HCT116 (cell line): Measurements from ENCODE around the gene OST4. TPM values are rescaled to one million over a fixed set of nuclear protein-coding genes. Genes with fewer than 3 reads are reported as not detected.

Source experiments
- ATAC-seq: fragments of 200-7000 bp; cut with Tn5 transposase; 2 replicates; pipeline ENCODE4 v1.9.1; 2020; ENCODE audit warnings: mild to moderate bottlenecking, moderate library complexity
- BruUV-seq: library from RNA; stranded (reverse); fragments of 400-500 nt; replicated peaks from 2 replicates; lab custom pipeline; 2021; lab: Mats Ljungman, UMichigan
- CTCF ChIA-PET: fragments of 300-600 bp; sonication (Branson Sonifier 250); formaldehyde crosslinking; loops from one replicate; lab custom pipeline; 2021; ENCODE audit warnings: antibody characterized with exemption; lab: Charles Lee
- POLR2A ChIA-PET: fragments of 300-600, 350-600 bp; sonication (Branson Sonifier 250); formaldehyde crosslinking; loops from one replicate; lab custom pipeline; 2021; ENCODE audit warnings: antibody characterized with exemption; lab: Charles Lee
- RAD21 ChIA-PET, 2 experiments: fragments of 300-600 bp; sonication (Branson Sonifier 250); formaldehyde crosslinking; loops; one replicate each; lab custom pipeline; 2023; ENCODE audit warnings: low total read pairs in 2 of 2; ENCODE audit not compliant: uncharacterized antibody in 2 of 2, unreplicated experiment in 2 of 2, low non-redundant PET in 1 of 2; lab: Charles Lee
- DNase-seq: peaks from one replicate; pipeline ENCODE4 v3.0.0-alpha.2; 2010; ENCODE audit warnings: low read depth, low spot score
- H2AFZ ChIP-seq: fragments of 200-600 bp; shearing (Covaris generic), sonication (generic); 2 replicates; pipeline ENCODE4 v1.6.1; 2017; ENCODE audit warnings: low read depth, mixed run types, mixed read lengths, antibody characterized with exemption, low read length; ENCODE audit not compliant: poor library complexity, severe bottlenecking
- H3K27ac ChIP-seq: 2 replicates; pipeline ENCODE4 v1.5.1; 2012; ENCODE audit warnings: low read depth, low read length
- H3K27me3 ChIP-seq: fragments of 200-600 bp; sonication (generic); 2 replicates; pipeline ENCODE4 v1.6.1; 2016; ENCODE audit warnings: mixed run types, low read length, mixed read lengths; ENCODE audit not compliant: insufficient read depth
- H3K36me3 ChIP-seq, 2 experiments: fragments of 200-500 bp in 1 of 2; fragments of 200-600 bp in 1 of 2; sonication (Bioruptor generic) in 1 of 2; sonication (generic) in 1 of 2; 2 replicates each; pipeline versions ENCODE4 v1.5.1 to v1.6.1; 2014 to 2016; ENCODE audit warnings: low read length in 2 of 2, inconsistent platforms in 1 of 2, mixed read lengths in 1 of 2, mixed run types in 1 of 2; ENCODE audit not compliant: insufficient read depth in 2 of 2, control insufficient read depth in 1 of 2
- H3K4me1 ChIP-seq, 2 experiments: fragments of 200-600 bp in 1 of 2; sonication (generic) in 1 of 2; 2 replicates each; pipeline versions ENCODE4 v1.5.1 to v1.6.1; 2012 to 2017; ENCODE audit warnings: low read length in 2 of 2, inconsistent platforms in 1 of 2, mild to moderate bottlenecking in 1 of 2, mixed read lengths in 1 of 2, mixed run types in 1 of 2, moderate library complexity in 1 of 2; ENCODE audit not compliant: insufficient read depth in 2 of 2, control insufficient read depth in 1 of 2
- H3K4me2 ChIP-seq: fragments of 200-600 bp; sonication (generic); 2 replicates; pipeline ENCODE4 v1.6.1; 2017; ENCODE audit warnings: mixed run types, low read length, mixed read lengths
- H3K4me3 ChIP-seq, 2 experiments: fragments of 200-600 bp in 1 of 2; sonication (generic) in 1 of 2; replicated peaks in 1 of 2; 2 replicates each; pipeline ENCODE4 v1.5.1; 2011 to 2016; ENCODE audit warnings: low read length in 2 of 2, control low read depth in 1 of 2, low read depth in 1 of 2, mild to moderate bottlenecking in 1 of 2, mixed read lengths in 1 of 2, mixed run types in 1 of 2
- H3K79me2 ChIP-seq: fragments of 200-600 bp; sonication (generic); 2 replicates; pipeline ENCODE4 v1.6.1; 2017; ENCODE audit warnings: mild to moderate bottlenecking, mixed run types, low read length, moderate library complexity, mixed read lengths; ENCODE audit not compliant: insufficient read depth
- H3K9ac ChIP-seq: fragments of 200-600 bp; sonication (generic); 2 replicates; pipeline ENCODE4 v1.6.1; 2016; ENCODE audit warnings: low read length, mixed read lengths
- H3K9me2 ChIP-seq: fragments of 200-600 bp; sonication (generic), shearing (Covaris generic); 2 replicates; pipeline ENCODE4 v1.6.1; 2017; ENCODE audit warnings: mixed run types, mild to moderate bottlenecking, moderate library complexity; ENCODE audit not compliant: insufficient read depth
- H3K9me3 ChIP-seq, 2 experiments: fragments of 200-500 bp in 1 of 2; fragments of 200-600 bp in 1 of 2; sonication (Bioruptor generic) in 1 of 2; sonication (generic) in 1 of 2; 2 replicates each; pipeline ENCODE4 v1.6.1; 2014 to 2017; ENCODE audit warnings: low read length in 2 of 2, mixed read lengths in 2 of 2, inconsistent platforms in 1 of 2, low read depth in 1 of 2, mild to moderate bottlenecking in 1 of 2, mixed run types in 1 of 2, moderate library complexity in 1 of 2; ENCODE audit not compliant: control insufficient read depth in 1 of 2, insufficient read depth in 1 of 2
- H4K20me1 ChIP-seq: fragments of 200-600 bp; sonication (generic), shearing (Covaris generic); 2 replicates; pipeline ENCODE4 v1.6.1; 2017; ENCODE audit warnings: mixed run types, mild to moderate bottlenecking, moderate library complexity; ENCODE audit not compliant: insufficient read depth
- CBX3 ChIP-seq: IDR thresholded peaks from 2 replicates; pipeline ENCODE4 v1.6.1; 2012; ENCODE audit warnings: low read depth
- CEBPB ChIP-seq: IDR thresholded peaks from 2 replicates; pipeline ENCODE4 v1.6.1; 2012; ENCODE audit warnings: low read depth
- EZH2 ChIP-seq: fragments of 200-600 bp; sonication (generic); IDR thresholded peaks from 2 replicates; pipeline ENCODE4 v1.6.1; 2017; ENCODE audit warnings: antibody characterized with exemption, mixed run types
- FOSL1 ChIP-seq: IDR thresholded peaks from 2 replicates; pipeline ENCODE4 v1.6.1; 2012; ENCODE audit warnings: low read depth
- JUND ChIP-seq: IDR thresholded peaks from 2 replicates; pipeline ENCODE4 v1.6.1; 2012
- SP1 ChIP-seq: IDR thresholded peaks from 2 replicates; pipeline ENCODE4 v1.6.1; 2012; ENCODE audit warnings: low read depth
- TCF7L2 ChIP-seq: IDR thresholded peaks from 2 replicates; pipeline ENCODE4 v1.7.0; 2011; ENCODE audit warnings: borderline replicate concordance, inconsistent platforms; ENCODE audit not compliant: insufficient read depth, insufficient read length; ENCODE audit errors: extremely low read depth
- YY1 ChIP-seq: IDR thresholded peaks from 2 replicates; pipeline ENCODE4 v1.6.1; 2011; ENCODE audit warnings: low read length, low read depth, moderate library complexity, mild to moderate bottlenecking; ENCODE audit not compliant: insufficient replicate concordance; ENCODE audit errors: extremely low read depth
- ZFX ChIP-seq: fragments of 450-650 bp; IDR thresholded peaks from 2 replicates; pipeline ENCODE4 v1.6.1; 2017
- intact Hi-C: fragments of 100-400 bp; cut with micrococcal nuclease; formaldehyde crosslinking; loops from 2 replicates; pipeline ENCODE4 v1.10.0; 2022
- total RNA-seq: library from RNA; stranded (reverse); gene quantifications from one replicate; pipeline ENCODE4 v1.2.1, GENCODE V29; 2021; ENCODE audit not compliant: unreplicated experiment
- TF ChIP-seq, protein P1 (sequence below): IDR thresholded peaks from 2 replicates; pipeline ENCODE4 v1.6.1; 2012; ENCODE audit warnings: low read depth
- TF ChIP-seq, protein P2 (sequence below): IDR thresholded peaks from 2 replicates; pipeline ENCODE4 v1.6.1; 2012
- TF ChIP-seq, protein P3 (sequence below): IDR thresholded peaks from 2 replicates; pipeline ENCODE4 v1.6.1; 2011; ENCODE audit warnings: mild to moderate bottlenecking, low read length, moderate library complexity; ENCODE audit not compliant: insufficient replicate concordance; ENCODE audit errors: extremely low read depth

Gene OST4
- total RNA-seq, 1 experiment from 2014 or later: 187 TPM

DNA sequence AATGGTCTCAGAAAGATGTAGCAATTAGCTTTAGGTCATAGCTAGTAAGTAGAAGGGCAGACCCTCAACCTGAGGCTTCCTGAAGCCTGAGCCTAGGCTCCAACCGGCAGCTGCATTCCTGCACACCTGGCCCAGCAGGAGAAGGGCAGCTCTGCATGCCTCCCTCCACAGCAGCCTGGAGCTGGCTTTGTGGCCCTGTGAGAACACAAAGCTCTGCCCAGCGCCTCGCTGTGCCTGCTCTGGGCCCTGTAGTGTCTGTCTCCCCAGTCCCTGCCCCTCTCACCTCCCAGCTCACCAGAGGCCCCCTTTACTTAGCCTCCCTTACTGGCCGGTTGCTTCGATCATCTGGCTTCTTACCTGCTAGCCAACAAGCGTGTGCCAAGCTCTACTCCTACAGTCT is 32.0 kb downstream of the OST4 start (continued):
- no peak for TF ChIP-seq ZFX
- TF ChIP-seq, protein P1, sequence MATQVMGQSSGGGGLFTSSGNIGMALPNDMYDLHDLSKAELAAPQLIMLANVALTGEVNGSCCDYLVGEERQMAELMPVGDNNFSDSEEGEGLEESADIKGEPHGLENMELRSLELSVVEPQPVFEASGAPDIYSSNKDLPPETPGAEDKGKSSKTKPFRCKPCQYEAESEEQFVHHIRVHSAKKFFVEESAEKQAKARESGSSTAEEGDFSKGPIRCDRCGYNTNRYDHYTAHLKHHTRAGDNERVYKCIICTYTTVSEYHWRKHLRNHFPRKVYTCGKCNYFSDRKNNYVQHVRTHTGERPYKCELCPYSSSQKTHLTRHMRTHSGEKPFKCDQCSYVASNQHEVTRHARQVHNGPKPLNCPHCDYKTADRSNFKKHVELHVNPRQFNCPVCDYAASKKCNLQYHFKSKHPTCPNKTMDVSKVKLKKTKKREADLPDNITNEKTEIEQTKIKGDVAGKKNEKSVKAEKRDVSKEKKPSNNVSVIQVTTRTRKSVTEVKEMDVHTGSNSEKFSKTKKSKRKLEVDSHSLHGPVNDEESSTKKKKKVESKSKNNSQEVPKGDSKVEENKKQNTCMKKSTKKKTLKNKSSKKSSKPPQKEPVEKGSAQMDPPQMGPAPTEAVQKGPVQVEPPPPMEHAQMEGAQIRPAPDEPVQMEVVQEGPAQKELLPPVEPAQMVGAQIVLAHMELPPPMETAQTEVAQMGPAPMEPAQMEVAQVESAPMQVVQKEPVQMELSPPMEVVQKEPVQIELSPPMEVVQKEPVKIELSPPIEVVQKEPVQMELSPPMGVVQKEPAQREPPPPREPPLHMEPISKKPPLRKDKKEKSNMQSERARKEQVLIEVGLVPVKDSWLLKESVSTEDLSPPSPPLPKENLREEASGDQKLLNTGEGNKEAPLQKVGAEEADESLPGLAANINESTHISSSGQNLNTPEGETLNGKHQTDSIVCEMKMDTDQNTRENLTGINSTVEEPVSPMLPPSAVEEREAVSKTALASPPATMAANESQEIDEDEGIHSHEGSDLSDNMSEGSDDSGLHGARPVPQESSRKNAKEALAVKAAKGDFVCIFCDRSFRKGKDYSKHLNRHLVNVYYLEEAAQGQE: no peak

DNA sequence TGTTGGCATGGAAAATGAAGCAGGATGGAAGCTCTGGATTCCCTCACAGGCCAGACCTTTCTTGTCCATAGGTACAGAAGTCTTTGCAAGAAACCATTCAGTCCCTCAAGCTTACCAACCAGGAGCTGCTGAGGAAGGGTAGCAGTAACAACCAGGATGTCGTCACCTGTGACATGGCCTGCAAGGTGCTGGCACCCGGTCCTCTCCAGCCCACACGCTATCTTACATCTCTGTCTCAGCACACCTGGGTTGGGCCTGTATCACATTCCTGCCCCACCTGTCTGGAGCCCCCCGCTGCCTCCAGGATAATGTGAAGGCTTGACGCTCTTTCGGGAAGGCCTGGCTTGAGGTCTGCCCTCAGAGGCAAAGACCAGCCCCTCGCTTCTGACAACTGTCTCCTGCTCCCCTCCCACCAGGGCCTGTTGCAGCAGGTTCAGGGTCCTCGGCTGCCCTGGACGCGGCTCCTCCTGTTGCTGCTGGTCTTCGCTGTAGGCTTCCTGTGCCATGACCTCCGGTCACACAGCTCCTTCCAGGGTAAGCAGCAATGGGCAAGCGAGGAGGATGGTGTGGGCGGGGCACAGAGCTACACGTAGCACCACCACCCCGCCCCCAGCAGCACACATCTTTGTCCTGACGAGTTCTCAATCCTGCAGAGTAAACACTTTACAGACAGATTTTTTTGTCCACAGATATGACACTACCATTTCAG is 32.7 kb downstream of the OST4 start:
- H3K27ac ChIP-seq: no peak overlapping the region
- CTCF ChIA-PET: interaction anchor here (1.2 kb wide), 1 partner anchor 77 kb away, joined by 3 read pairs; no protein-coding TSS in a partner anchor
- DNase-seq: no peak
- BruUV-seq: no TSS peak
- no peak overlapping the region for H3K4me3 ChIP-seq
- TF ChIP-seq, protein P1: no peak
- TF ChIP-seq, protein P2, sequence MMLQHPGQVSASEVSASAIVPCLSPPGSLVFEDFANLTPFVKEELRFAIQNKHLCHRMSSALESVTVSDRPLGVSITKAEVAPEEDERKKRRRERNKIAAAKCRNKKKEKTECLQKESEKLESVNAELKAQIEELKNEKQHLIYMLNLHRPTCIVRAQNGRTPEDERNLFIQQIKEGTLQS: no peak
- TF ChIP-seq YY1 (no peak), ZFX (no peak), CBX3 (no peak), CEBPB (no peak), JUND (no peak), FOSL1 (no peak), SP1 (no peak), EZH2 (no peak), TCF7L2 (no peak)
- TF ChIP-seq, protein P3, sequence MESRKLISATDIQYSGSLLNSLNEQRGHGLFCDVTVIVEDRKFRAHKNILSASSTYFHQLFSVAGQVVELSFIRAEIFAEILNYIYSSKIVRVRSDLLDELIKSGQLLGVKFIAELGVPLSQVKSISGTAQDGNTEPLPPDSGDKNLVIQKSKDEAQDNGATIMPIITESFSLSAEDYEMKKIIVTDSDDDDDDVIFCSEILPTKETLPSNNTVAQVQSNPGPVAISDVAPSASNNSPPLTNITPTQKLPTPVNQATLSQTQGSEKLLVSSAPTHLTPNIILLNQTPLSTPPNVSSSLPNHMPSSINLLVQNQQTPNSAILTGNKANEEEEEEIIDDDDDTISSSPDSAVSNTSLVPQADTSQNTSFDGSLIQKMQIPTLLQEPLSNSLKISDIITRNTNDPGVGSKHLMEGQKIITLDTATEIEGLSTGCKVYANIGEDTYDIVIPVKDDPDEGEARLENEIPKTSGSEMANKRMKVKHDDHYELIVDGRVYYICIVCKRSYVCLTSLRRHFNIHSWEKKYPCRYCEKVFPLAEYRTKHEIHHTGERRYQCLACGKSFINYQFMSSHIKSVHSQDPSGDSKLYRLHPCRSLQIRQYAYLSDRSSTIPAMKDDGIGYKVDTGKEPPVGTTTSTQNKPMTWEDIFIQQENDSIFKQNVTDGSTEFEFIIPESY: no peak
- TF ChIP-seq, all 23 proteins: peak for 0
- Histone ChIP-seq H3K9me3 (no peaks in the 10 kb centered on the region), H3K4me1 (peaks cover 5% of the 10 kb centered on the region in 2 experiments; a peak in 3 of 4 replicates), H2AFZ (no peak overlapping the region), H3K36me3 (peaks cover 39 to 53% of the 10 kb centered on the region in 2 experiments; a peak in 3 of 4 replicates), H3K9me2 (no peaks in the 10 kb centered on the region), H3K4me2 (no peak overlapping the region), H3K9ac (no peak overlapping the region), H3K79me2 (peaks cover 19% of the 10 kb centered on the region), H3K27me3 (no peaks in the 10 kb centered on the region), H4K20me1 (peaks cover 5% of the 10 kb centered on the region; the same call in 1 of the 2 replicates)
- intact Hi-C loops: no loop called here
- ATAC-seq: no peak
- POLR2A ChIA-PET: interaction anchor here (0.7 kb wide), 1 partner anchor 12 kb away, joined by 3 read pairs; no protein-coding TSS in a partner anchor
- RAD21 ChIA-PET: no interaction called here
